ENCODE results near the gene GPS2.
"Not testable (repeated sequence)": the region's sequence is repeated elsewhere in the genome, so short reads cannot be mapped to it uniquely, and the experiment has no call there.

GPS2 gene

DNA sequence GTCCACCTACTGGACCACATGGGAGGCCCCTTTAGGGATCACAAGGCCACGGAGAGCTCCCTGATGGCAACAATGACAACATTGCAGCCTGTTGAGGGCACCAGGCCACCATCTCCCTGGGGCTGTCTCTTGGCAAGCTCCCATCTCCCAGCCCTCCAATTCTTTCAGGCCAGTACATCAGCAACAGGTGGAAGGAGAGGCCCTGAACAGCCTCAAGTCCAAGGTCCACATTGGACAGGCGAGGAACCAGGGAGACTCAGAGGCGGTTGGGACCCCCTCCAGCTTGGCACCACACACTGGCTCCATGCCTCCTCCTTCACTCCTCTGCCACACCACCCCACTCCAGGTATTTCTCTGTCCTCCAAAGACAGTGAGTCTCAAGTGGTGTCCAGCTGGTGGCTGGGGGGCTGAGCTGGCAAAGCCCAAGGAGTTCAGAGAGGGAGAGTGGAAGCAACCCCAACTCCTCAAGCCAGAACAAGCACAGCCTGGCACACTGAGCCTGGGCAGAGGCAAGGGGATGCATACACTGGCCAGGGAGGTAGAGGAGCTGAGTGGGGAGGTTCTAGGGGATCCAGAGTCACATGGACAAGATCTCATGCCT lies 19.9 kb upstream of the GPS2 start:
- no peak for TF ChIP-seq CTCF (IDR thresholded peaks at IDR 0.05; ENCODE audit: extremely low read depth, missing control alignments)
- no peak for DNase-seq (ENCODE audit: low spot score)

DNA sequence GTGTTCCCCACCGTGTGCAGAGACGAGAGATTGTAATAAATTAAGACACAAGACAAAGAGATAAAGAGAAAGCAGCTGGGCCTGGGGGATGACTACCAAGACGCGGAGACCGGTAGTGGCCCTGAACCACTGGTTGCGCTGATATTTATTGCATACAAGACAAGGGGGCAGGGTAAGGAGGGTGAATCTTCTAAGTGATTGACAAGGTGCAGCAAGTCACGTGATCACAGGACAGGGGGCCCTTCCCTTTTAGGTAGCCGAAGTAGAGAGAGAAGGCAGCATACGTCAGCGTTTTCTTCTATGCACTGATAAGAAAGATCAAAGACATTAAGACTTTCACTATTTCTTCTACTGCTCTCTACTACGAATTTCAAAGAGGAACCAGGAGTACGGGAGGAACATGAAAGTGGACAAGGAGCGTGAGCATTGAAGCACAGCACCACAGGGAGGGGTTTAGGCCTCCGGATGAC lies 17.5 kb upstream of the GPS2 start:
- not testable (repeated sequence) for DNase-seq (ENCODE audit: low spot score)

GRCh38 chr17:7332111-7332510 lies 17.0 kb upstream of the GPS2 start:
- no peak for TF ChIP-seq CTCF (IDR thresholded peaks at IDR 0.05; ENCODE audit: extremely low read depth, missing control alignments)
- no peak for DNase-seq (ENCODE audit: low spot score)

- no peak for TF ChIP-seq CTCF (IDR thresholded peaks at IDR 0.05; ENCODE audit: extremely low read depth, missing control alignments)
- no peak for DNase-seq (ENCODE audit: low spot score)
Measured at GRCh38 chr17:7330638-7331015, 15.5 kb upstream of the GPS2 start.

DNA sequence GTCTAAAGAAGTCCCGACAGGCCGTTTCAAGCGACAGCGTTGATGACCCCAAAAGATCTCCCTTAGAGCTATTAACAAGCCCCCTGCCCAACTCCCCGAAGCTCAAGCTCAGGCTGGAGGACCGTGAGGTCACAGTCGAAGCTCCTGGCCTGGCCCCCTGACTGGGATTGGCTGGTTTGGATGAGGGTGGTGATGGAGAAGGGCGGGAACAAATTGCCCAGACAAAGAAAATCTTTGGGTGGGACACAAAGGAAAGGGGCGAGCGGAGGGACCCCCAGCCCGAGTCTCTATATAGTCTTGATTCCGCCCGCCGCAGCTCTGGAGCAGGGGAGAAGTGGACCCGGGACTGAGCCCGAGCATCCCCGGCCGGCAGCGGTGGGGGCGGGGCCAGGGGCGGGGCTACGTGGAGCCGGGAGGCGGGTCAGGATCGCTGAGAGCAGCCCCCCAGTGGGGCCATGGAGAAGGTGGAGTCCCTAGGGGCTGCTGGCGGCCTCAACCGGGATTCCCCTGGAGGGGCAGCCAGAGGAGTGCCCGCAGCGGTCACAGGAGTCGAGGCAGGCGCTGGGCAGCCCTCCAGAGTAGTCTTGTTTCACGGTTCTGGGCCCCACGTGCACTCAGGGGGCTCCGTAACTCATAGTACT lies 15.0 kb upstream of the GPS2 start:
- no peak for TF ChIP-seq CTCF (IDR thresholded peaks at IDR 0.05; ENCODE audit: extremely low read depth, missing control alignments)
- DNase-seq (ENCODE audit: low spot score), result peak; percentile 87

DNA sequence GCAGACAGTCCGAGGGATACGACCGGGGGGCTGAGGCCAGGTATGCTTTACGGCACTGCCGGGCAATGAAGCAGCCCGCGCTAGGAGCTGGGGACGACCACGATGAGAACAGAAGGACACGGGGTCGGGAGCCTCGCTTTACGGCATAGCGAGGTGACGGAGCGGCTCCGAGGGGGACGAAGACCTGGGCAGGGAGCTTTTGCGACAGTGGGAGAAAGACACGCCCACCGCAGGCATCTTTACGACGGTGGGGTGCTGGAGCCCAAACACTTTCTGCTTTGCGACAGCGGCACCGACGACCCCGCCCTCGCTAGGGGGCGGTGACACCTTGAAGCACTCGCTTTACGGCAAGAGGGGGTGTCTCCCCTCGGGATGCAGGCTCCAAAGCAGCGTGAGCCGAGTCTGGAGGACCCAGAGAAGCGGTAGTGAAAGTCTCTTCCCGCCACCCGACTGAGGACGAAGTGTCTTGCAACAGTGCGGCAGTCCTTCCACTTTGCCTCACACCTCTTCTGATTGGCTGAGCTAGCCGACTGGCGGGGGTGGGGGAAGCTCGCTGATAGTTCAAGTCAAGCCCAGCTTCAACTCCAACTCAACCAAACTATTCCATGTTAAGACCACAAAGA lies 14.3 kb upstream of the GPS2 start:
- peak; percentile 97 for DNase-seq (ENCODE audit: low spot score)
- TF ChIP-seq CTCF (IDR thresholded peaks at IDR 0.05; ENCODE audit: extremely low read depth, missing control alignments), result no peak

DNA sequence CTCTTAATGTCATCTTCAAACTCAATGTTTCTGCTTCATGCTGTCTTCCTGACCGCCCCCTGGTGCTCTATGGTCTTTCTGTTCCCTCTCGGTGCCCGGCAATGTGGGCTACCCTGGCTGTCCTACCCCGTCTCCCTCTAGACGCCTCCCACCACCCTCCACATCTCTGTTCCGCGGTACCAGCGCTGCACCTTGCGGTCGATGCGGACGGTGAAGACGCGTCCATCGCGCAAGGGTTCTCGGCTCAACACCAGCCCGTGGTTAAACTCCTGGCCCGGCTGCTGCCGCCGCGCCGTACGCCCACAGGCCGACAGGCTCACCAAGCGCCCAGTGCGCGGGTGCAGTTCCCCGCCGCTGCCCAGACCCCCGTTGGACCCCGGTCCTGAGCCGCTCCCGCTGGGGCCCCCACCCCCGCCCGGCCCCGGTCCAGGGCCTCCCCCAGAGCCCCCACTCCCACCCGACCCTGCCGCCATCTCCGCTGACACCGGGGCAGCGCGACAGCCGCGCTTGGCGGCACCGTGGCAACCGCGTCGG lies 13.7 kb upstream of the GPS2 start, which contains the start of gene NEURL4:
NEURL4 (minus strand) TSS at position 496 of the 534 bp plus-strand sequence; CDS start at position 473, 23 bp downstream.
- DNase-seq (ENCODE audit: low spot score), result peak; percentile 63
- TF ChIP-seq CTCF (IDR thresholded peaks at IDR 0.05; ENCODE audit: extremely low read depth, missing control alignments), result no peak
